Measurements from ENCODE around the gene TTF2. TPM values are rescaled to one million over a fixed set of nuclear protein-coding genes. Genes with fewer than 3 reads are reported as not detected.
A peak's percentile ranks its signal among the peaks of the same experiment; 100 is the strongest.

Gene TTF2
- total RNA-seq, 1 experiment from 2014 or later: 88.8 TPM

Small RNA genes within 50 kb of the gene (microRNA-seq; reads per million reads assigned to microRNA genes)
- gene MIR942 (ENCODE audit: borderline number of aligned reads): 25.8 reads per million, percentile 43 among the genes with 10 or more reads in this experiment

Other genes with a start within 250 kb of the TTF2 start
- gene PTGFRN, start 150.4 kb upstream of the TTF2 start, total RNA-seq (2021): 38.2 to 39.6 TPM (median 38.7 TPM) in 3 replicates
- 1.3 to 1.6 TPM (median 1.4 TPM) in 3 replicates for gene CD101, start 58.6 kb upstream of the TTF2 start, total RNA-seq (2021)
- gene TRIM45, start 61.4 kb downstream of the TTF2 start, total RNA-seq (2021): 11.8 to 17.7 TPM (median 15.7 TPM) in 3 replicates
- 0.09 to 0.14 TPM in 2 of 3 replicates, not detected in the other for gene VTCN1, start 150.6 kb downstream of the TTF2 start, total RNA-seq (2021)